Panc1 (cell line): Measurements from ENCODE around the gene LY6G5B. TPM values are rescaled to one million over a fixed set of nuclear protein-coding genes. Genes with fewer than 3 reads are reported as not detected.

Experiments
- ATAC-seq: fragments of 200-7000 bp; cut with Tn5 transposase; 2 replicates; pipeline ENCODE4 v1.9.1; 2020; ENCODE audit warnings: mild to moderate bottlenecking, moderate library complexity
- BruUV-seq: library from RNA; stranded (reverse); fragments of 400-500 nt; replicated peaks from 2 replicates; lab custom pipeline; 2021; lab: Mats Ljungman, UMichigan
- CTCF ChIA-PET: fragments of 300-600 bp; sonication (Branson Sonifier 250); formaldehyde crosslinking; loops from one replicate; lab custom pipeline; 2022; ENCODE audit warnings: antibody characterized with exemption; lab: Charles Lee
- POLR2A ChIA-PET: fragments of 300-600 bp; sonication (Branson Sonifier 250); formaldehyde crosslinking; loops from one replicate; lab custom pipeline; 2022; ENCODE audit warnings: antibody characterized with exemption; lab: Charles Lee
- DNase-seq: peaks from one replicate; pipeline ENCODE4 v3.0.0-alpha.2; 2010; ENCODE audit warnings: low read depth, low spot score
- H3K27ac ChIP-seq: 2 replicates; pipeline ENCODE4 v1.5.1; 2011; ENCODE audit warnings: mild to moderate bottlenecking, low read length, inconsistent platforms
- H3K27me3 ChIP-seq: fragments of 200-500 bp; sonication (Bioruptor generic); 2 replicates; pipeline ENCODE4 v1.6.0; 2014; ENCODE audit warnings: low read length, inconsistent platforms; ENCODE audit not compliant: control insufficient read depth, insufficient read depth
- H3K36me3 ChIP-seq: fragments of 200-500 bp; sonication (Bioruptor generic); 2 replicates; pipeline ENCODE4 v1.5.1; 2014; ENCODE audit warnings: inconsistent platforms, mild to moderate bottlenecking, low read length, moderate library complexity; ENCODE audit not compliant: control insufficient read depth, insufficient read depth
- H3K4me1 ChIP-seq: 2 replicates; pipeline ENCODE4 v1.5.1; 2011; ENCODE audit warnings: inconsistent platforms, mild to moderate bottlenecking, low read length, moderate library complexity; ENCODE audit not compliant: control insufficient read depth, insufficient read depth
- H3K4me3 ChIP-seq, 2 experiments: 2 replicates each; pipeline ENCODE4 v1.5.1; 2011 to 2012; ENCODE audit warnings: low read depth in 2 of 2, low read length in 2 of 2, mild to moderate bottlenecking in 2 of 2, inconsistent platforms in 1 of 2, moderate library complexity in 1 of 2
- H3K9me3 ChIP-seq: fragments of 200-500 bp; sonication (Bioruptor generic); 2 replicates; pipeline ENCODE4 v1.5.1; 2014; ENCODE audit warnings: low read depth, mild to moderate bottlenecking, inconsistent platforms, low read length, moderate library complexity; ENCODE audit not compliant: control insufficient read depth, insufficient read depth
- CTCF ChIP-seq: fragments of 450-650 bp; IDR thresholded peaks from 2 replicates; pipeline ENCODE4 v1.5.1; 2017; ENCODE audit warnings: mild to moderate bottlenecking
- POLR2AphosphoS5 ChIP-seq: IDR thresholded peaks from 2 replicates; pipeline ENCODE4 v1.6.1; 2012; ENCODE audit warnings: mild to moderate bottlenecking, low read depth, low read length, moderate library complexity
- REST ChIP-seq, 2 experiments: IDR thresholded peaks; 2 replicates each; pipeline ENCODE4 v1.6.1; 2011 to 2012; ENCODE audit warnings: low read depth in 2 of 2, control low read depth in 1 of 2, low read length in 1 of 2, mild to moderate bottlenecking in 1 of 2, moderate library complexity in 1 of 2; ENCODE audit not compliant: insufficient read depth in 1 of 2
- SIN3A ChIP-seq: IDR thresholded peaks from 2 replicates; pipeline ENCODE4 v1.6.1; 2012; ENCODE audit warnings: low read depth, mild to moderate bottlenecking, low read length, moderate library complexity, borderline replicate concordance; ENCODE audit not compliant: insufficient read depth
- TCF7L2 ChIP-seq: IDR thresholded peaks from 2 replicates; pipeline ENCODE4 v1.6.1; 2011; ENCODE audit warnings: mild to moderate bottlenecking, low read depth, low read length, inconsistent platforms
- in situ Hi-C: cut with HindIII; loops from 2 replicates; pipeline ENCODE4 v1.10.0; 2016; ENCODE audit warnings: low sequenced_read_pairs, low pct_unique_long_range_greater_than_20kb
- intact Hi-C: fragments of 100-400 bp; cut with micrococcal nuclease; formaldehyde crosslinking; loops from one replicate; pipeline ENCODE4 v1.10.0; 2022; ENCODE audit not compliant: unreplicated experiment
- total RNA-seq: library from RNA; stranded (reverse); gene quantifications from one replicate; pipeline ENCODE4 v1.2.1, GENCODE V29; 2021; ENCODE audit not compliant: unreplicated experiment

LY6G5B gene
- total RNA-seq, 1 experiment from 2014 or later: 21.2 TPM

- intact Hi-C loops: no loop called here
- Histone ChIP-seq H3K27me3 (no peaks in the 10 kb centered on the region), H3K36me3 (no peaks in the 10 kb centered on the region; the same call in 1 of the 2 replicates), H3K4me3 (no peak overlapping the region), H3K9me3 (no peaks in the 10 kb centered on the region), H3K27ac (peak overlapping the region; percentile 23; the same call in 1 of the 2 replicates), H3K4me1 (peaks cover 24% of the 10 kb centered on the region)
- ATAC-seq (no peak), DNase-seq (no peak)
- in situ Hi-C loops: no loop called here
- no TSS peak for BruUV-seq
- ChIA-PET CTCF (no interaction called here), POLR2A (interaction anchor here (0.8 kb wide), 1 partner anchor 117 kb away, joined by 4 read pairs; no protein-coding TSS in a partner anchor)
- TF ChIP-seq TCF7L2 (no peak), REST (IDR thresholded peaks at IDR 0.05; ENCODE audit: insufficient read depth in 1 of 2, low read depth in 2 of 2, low read length in 1 of 2) (no peak), SIN3A (no peak), POLR2AphosphoS5 (no peak), CTCF (no peak)
Measured at GRCh38 chr6:31657406-31658157, 12.2 kb upstream of the LY6G5B start.

- in situ Hi-C loops: no loop called here
- POLR2A ChIA-PET: no interaction called here
- CTCF ChIA-PET: no interaction called here
Measured at GRCh38 chr6:31658158-31658688, 11.6 kb upstream of the LY6G5B start.

More at GRCh38 chr6:31658158-31658688, 11.6 kb upstream of the LY6G5B start:
- Histone ChIP-seq H3K27ac (no peak overlapping the region), H3K27me3 (no peaks in the 10 kb centered on the region), H3K4me1 (peaks cover 24% of the 10 kb centered on the region), H3K4me3 (peak overlapping the region in 1 of 2 experiments; percentile 99; a peak in 2 of 4 replicates), H3K36me3 (no peaks in the 10 kb centered on the region; the same call in 1 of the 2 replicates), H3K9me3 (no peaks in the 10 kb centered on the region)
- no TSS peak for BruUV-seq
- TF ChIP-seq TCF7L2 (no peak), REST (IDR thresholded peaks at IDR 0.05; ENCODE audit: insufficient read depth in 1 of 2, low read depth in 2 of 2, low read length in 1 of 2) (no peak), POLR2AphosphoS5 (no peak), CTCF (no peak), SIN3A (no peak)
- no peak for ATAC-seq
- intact Hi-C loops: no loop called here
- no peak for DNase-seq
